H1 (cell line): Measurements from ENCODE around the gene KCNK3. TPM values are rescaled to one million over a fixed set of nuclear protein-coding genes. Genes with fewer than 3 reads are reported as not detected.

Source experiments
- CTCF ChIA-PET: fragments of 300-600 bp; sonication (Branson Sonifier 250); formaldehyde crosslinking; loops from one replicate; lab custom pipeline; 2021; ENCODE audit not compliant: partially characterized antibody; lab: Charles Lee
- POLR2A ChIA-PET: fragments of 300-600 bp; sonication (Branson Sonifier 250); formaldehyde crosslinking; loops from one replicate; lab custom pipeline; 2021; ENCODE audit warnings: inconsistent platforms; ENCODE audit not compliant: partially characterized antibody; lab: Charles Lee
- DNase-seq, 2 experiments: peaks; one replicate each; pipeline versions ENCODE4 v3.0.0 to v3.0.0-alpha.2; 2010 to 2022; ENCODE audit warnings: low spot score in 2 of 2, low read depth in 1 of 2, mixed read lengths in 1 of 2
- FAIRE-seq: peaks from 2 replicates; lab custom pipeline; 2011; peaks lifted over from hg19 to GRCh38; lab: Jason Lieb, UNC
- H2AFZ ChIP-seq: 2 replicates; pipeline ENCODE4 v1.8.1; 2012; ENCODE audit warnings: low read length, inconsistent platforms
- H2AK5ac ChIP-seq: 2 replicates; pipeline ENCODE4 v1.6.1; 2013; ENCODE audit warnings: low read depth, low read length
- H2BK120ac ChIP-seq: replicated peaks from 2 replicates; pipeline ENCODE3; 2013; ENCODE audit warnings: low read depth, low read length, inconsistent platforms
- H2BK12ac ChIP-seq: 2 replicates; pipeline ENCODE4 v1.6.1; 2013; ENCODE audit warnings: low read depth, low read length
- H2BK15ac ChIP-seq: 2 replicates; pipeline ENCODE4 v1.6.1; 2013; ENCODE audit warnings: low read length
- H2BK20ac ChIP-seq: 2 replicates; pipeline ENCODE4 v1.6.1; 2013; ENCODE audit warnings: low read length
- H2BK5ac ChIP-seq: 2 replicates; pipeline ENCODE4 v1.6.1; 2013; ENCODE audit warnings: low read depth, low read length
- H3K14ac ChIP-seq: 2 replicates; pipeline ENCODE4 v1.6.1; 2013; ENCODE audit warnings: inconsistent platforms; ENCODE audit not compliant: insufficient read length
- H3K18ac ChIP-seq: 2 replicates; pipeline ENCODE4 v1.6.1; 2013; ENCODE audit warnings: low read length; ENCODE audit errors: extremely low read depth
- H3K23ac ChIP-seq: 2 replicates; pipeline ENCODE4 v1.6.1; 2013; ENCODE audit warnings: inconsistent platforms; ENCODE audit not compliant: insufficient read length
- H3K23me2 ChIP-seq: 2 replicates; pipeline ENCODE4 v1.6.1; 2013; ENCODE audit warnings: low read depth, low read length
- H3K27ac ChIP-seq: 2 replicates; pipeline ENCODE4 v1.6.1; 2011; ENCODE audit warnings: low read depth, low read length, inconsistent platforms
- H3K27me3 ChIP-seq, 4 experiments: replicated peaks in 1 of 4; 1 replicate in 1 of 4; 2 replicates in 3 of 4; pipeline versions ENCODE4 v1.6.1 to v1.8.1; 2011 to 2013; ENCODE audit warnings: low read length in 3 of 4, mild to moderate bottlenecking in 3 of 4, inconsistent platforms in 2 of 4, mixed read lengths in 2 of 4, moderate library complexity in 1 of 4; ENCODE audit not compliant: control insufficient read depth in 3 of 4, insufficient read depth in 3 of 4; ENCODE audit errors: extremely low read depth in 1 of 4
- H3K36me3 ChIP-seq, 4 experiments: 2 replicates each; pipeline versions ENCODE4 v1.6.1 to v1.8.1; 2011 to 2013; ENCODE audit warnings: mild to moderate bottlenecking in 4 of 4, low read length in 3 of 4, moderate library complexity in 2 of 4, control low read depth in 1 of 4, inconsistent platforms in 1 of 4; ENCODE audit not compliant: insufficient read depth in 4 of 4, control insufficient read depth in 2 of 4
- H3K4ac ChIP-seq: replicated peaks from 2 replicates; pipeline ENCODE3; 2013; ENCODE audit warnings: low read length, low read depth, mixed read lengths, inconsistent platforms; ENCODE audit not compliant: insufficient read length
- H3K4me1 ChIP-seq, 4 experiments: replicated peaks in 1 of 4; 1 replicate in 1 of 4; 2 replicates in 3 of 4; pipeline versions ENCODE4 v1.6.1 to v1.8.1; 2011 to 2013; ENCODE audit warnings: low read length in 3 of 4, inconsistent platforms in 2 of 4, mixed read lengths in 1 of 4; ENCODE audit not compliant: insufficient read depth in 4 of 4, control insufficient read depth in 3 of 4
- H3K4me2 ChIP-seq, 2 experiments: 2 replicates each; pipeline versions ENCODE4 v1.6.1 to v1.8.1; 2011 to 2013; ENCODE audit warnings: low read depth in 2 of 2, low read length in 2 of 2, control low read depth in 1 of 2, inconsistent platforms in 1 of 2, mild to moderate bottlenecking in 1 of 2; ENCODE audit not compliant: insufficient read depth in 1 of 2
- H3K4me3 ChIP-seq, 4 experiments: fragments of 200-600, 300-600 bp in 1 of 4; sonication (generic), shearing (Covaris generic), sonication (Bioruptor Twin) in 1 of 4; 2 replicates each; pipeline versions ENCODE4 v1.5.1 to v1.8.1; 2011 to 2016; ENCODE audit warnings: low read length in 4 of 4, low read depth in 3 of 4, control low read depth in 2 of 4, inconsistent platforms in 2 of 4, mild to moderate bottlenecking in 2 of 4, mixed read lengths in 1 of 4, moderate library complexity in 1 of 4; ENCODE audit not compliant: insufficient read depth in 2 of 4; ENCODE audit errors: extremely low read depth in 1 of 4
- H3K56ac ChIP-seq: replicated peaks from 2 replicates; pipeline ENCODE3; 2013; ENCODE audit warnings: low read depth, mild to moderate bottlenecking, mixed read lengths, low read length, inconsistent platforms; ENCODE audit not compliant: insufficient read length
- H3K79me1 ChIP-seq: 2 replicates; pipeline ENCODE4 v1.6.1; 2013; ENCODE audit warnings: low read depth, low read length, control low read depth
- H3K79me2 ChIP-seq, 2 experiments: 2 replicates each; pipeline versions ENCODE4 v1.6.1 to v1.8.1; 2012 to 2013; ENCODE audit warnings: low read length in 2 of 2, mild to moderate bottlenecking in 2 of 2, inconsistent platforms in 1 of 2; ENCODE audit not compliant: insufficient read depth in 2 of 2, control insufficient read depth in 1 of 2
- H3K9ac ChIP-seq, 4 experiments: replicated peaks in 1 of 4; 1 replicate in 1 of 4; 2 replicates in 3 of 4; pipeline versions ENCODE4 v1.6.1 to v1.8.1; 2011 to 2013; ENCODE audit warnings: low read depth in 3 of 4, low read length in 3 of 4, control low read depth in 2 of 4, mild to moderate bottlenecking in 2 of 4, moderate library complexity in 2 of 4, inconsistent platforms in 1 of 4; ENCODE audit errors: extremely low read depth in 1 of 4
- H3K9me3 ChIP-seq, 2 experiments: 2 replicates each; pipeline versions ENCODE4 v1.6.1 to v1.8.1; 2012 to 2013; ENCODE audit warnings: mild to moderate bottlenecking in 2 of 2, moderate library complexity in 2 of 2, control low read depth in 1 of 2, inconsistent platforms in 1 of 2, low read depth in 1 of 2, low read length in 1 of 2, mixed read lengths in 1 of 2; ENCODE audit not compliant: insufficient read depth in 2 of 2
- H4K20me1 ChIP-seq, 2 experiments: replicated peaks in 1 of 2; 2 replicates each; pipeline versions ENCODE3 to v1.8.1; 2011 to 2013; ENCODE audit warnings: inconsistent platforms in 2 of 2, low read length in 2 of 2, mild to moderate bottlenecking in 1 of 2; ENCODE audit not compliant: insufficient read depth in 2 of 2, control insufficient read depth in 1 of 2
- H4K5ac ChIP-seq: 2 replicates; pipeline ENCODE4 v1.6.1; 2013; ENCODE audit warnings: low read length, low read depth, mixed read lengths, inconsistent platforms; ENCODE audit not compliant: insufficient read length
- H4K8ac ChIP-seq: 2 replicates; pipeline ENCODE4 v1.8.0; 2013; ENCODE audit warnings: mild to moderate bottlenecking, moderate library complexity, low read length, inconsistent platforms; ENCODE audit not compliant: insufficient read depth; ENCODE audit errors: extremely low read depth
- H4K91ac ChIP-seq: replicated peaks from 2 replicates; pipeline ENCODE3; 2013; ENCODE audit warnings: low read length, mixed read lengths, inconsistent platforms; ENCODE audit not compliant: insufficient read length
- ATF2 ChIP-seq: IDR thresholded peaks from 2 replicates; pipeline ENCODE4 v1.6.1; 2012; ENCODE audit warnings: low read length, inconsistent platforms
- CREB1 ChIP-seq: IDR thresholded peaks from 2 replicates; pipeline ENCODE4 v1.6.1; 2012; ENCODE audit warnings: inconsistent platforms
- SIRT6 ChIP-seq: IDR thresholded peaks from one replicate; pipeline ENCODE4 v1.7.1; 2012; ENCODE audit warnings: low read length, inconsistent platforms
- TBP ChIP-seq: IDR thresholded peaks from 2 replicates; pipeline ENCODE4 v1.6.1; 2011; ENCODE audit warnings: low read depth, low read length, improper control_type of control experiment
- WGBS, 2 experiments: shearing (Covaris generic) in 1 of 2; methylation state at CpG; one replicate each; pipeline versions ENCODE4 v1.1.6 to v1.1.7; 2013 to 2015; ENCODE audit warnings: low lambda C conversion rate in 2 of 2, mixed read lengths in 2 of 2, inconsistent platforms in 1 of 2, low coverage in 1 of 2, missing lambda C conversion rate in 1 of 2; ENCODE audit not compliant: insufficient replicate concordance in 2 of 2, insufficient coverage in 1 of 2, insufficient read length in 1 of 2; ENCODE audit errors: extremely low coverage in 1 of 2, missing lambda C conversion rate in 1 of 2; 5-methylcytosine and 5-hydroxymethylcytosine counted together
- polyA plus RNA-seq, 7 experiments: library from polyadenylated mRNA; depleted of rRNA in 3 of 7; stranded (reverse) in 5 of 7; unstranded in 2 of 7; fragments of >200 nt in 5 of 7; fragments of 200-250 nt in 2 of 7; gene quantifications; 1 replicate in 5 of 7; 2 replicates in 1 of 7; 4 replicates in 1 of 7; pipeline versions ENCODE4 v1.2.1 to v1.2.3, GENCODE V29; 2011 to 2013; ENCODE audit warnings: missing spikeins in 2 of 7, mixed read lengths in 2 of 7
- total RNA-seq: library from RNA; stranded (reverse); fragmentation: NEBNext Ultra II Directional; extraction: Animal tissue kit (Norgen Biotek cat#: 25700); gene quantifications from 2 replicates; pipeline ENCODE4 v1.2.1, GENCODE V29; 2021

Gene KCNK3
- total and polyA plus RNA-seq, 2 of the 8 experiments (the other 6 are each of a cell fraction or from before 2014, with no cell fraction given) = 0.29 to 0.30 TPM

- FAIRE-seq = no peak
- Histone ChIP-seq H2AFZ (no peak overlapping the region), H2BK12ac (0 out of 2 replicates have a peak overlapping the region, but pooled peaks have one; percentile 2), H4K8ac (no peak overlapping the region), H2BK5ac (0 out of 2 replicates have a peak overlapping the region, but pooled peaks have one; percentile 35), H3K9me3 (no peaks in the 10 kb centered on the region), H4K5ac (no peak overlapping the region), H3K23me2 (peaks cover 4% of the 10 kb centered on the region; the same call in 1 of the 2 replicates), H3K79me1 (no peaks in the 10 kb centered on the region), H3K4ac (no peak overlapping the region), H3K79me2 (no peaks in the 10 kb centered on the region), H3K4me3 (no peak overlapping the region), H4K91ac (no peak overlapping the region), H3K56ac (no peak overlapping the region), H3K4me2 (no peak overlapping the region), H2BK120ac (no peak overlapping the region)
- no peak for DNase-seq
- TF ChIP-seq SIRT6 (no peak), TBP (no peak), CREB1 (no peak), ATF2 (no peak)
- TF ChIP-seq, all 59 proteins: peak for 0
- no peak overlapping the region for H3K9ac ChIP-seq
- no peaks in the 10 kb centered on the region for H4K20me1 ChIP-seq
- POLR2A ChIA-PET = no interaction called here
- H2BK20ac ChIP-seq = no peak overlapping the region
- H3K23ac ChIP-seq = no peak overlapping the region
- no peaks in the 10 kb centered on the region for H3K36me3 ChIP-seq
- no peak overlapping the region; the same call in 1 of the 2 replicates for H2BK15ac ChIP-seq
- WGBS, 2 experiments = 78% methylated on average over 5 of the region's 5 CpGs; no CpG with 5 or more reads in 1 of the 2 experiments
- H3K18ac ChIP-seq = no peak overlapping the region
- no peak overlapping the region for H3K27ac ChIP-seq
- H3K4me1 ChIP-seq = peaks cover 0 to 9% (median 5%) of the 10 kb centered on the region in 4 experiments; a peak in 6 of 7 replicates
- CTCF ChIA-PET = interaction anchor here (1.1 to 1.5 kb wide), 2 partner anchors 59 to 329 kb away, joined by 3 to 4 read pairs; no protein-coding TSS in a partner anchor
- no peak overlapping the region for H3K14ac ChIP-seq
- peaks cover 0 to 13% (median 9%) of the 10 kb centered on the region in 4 experiments; a peak in 5 of 7 replicates for H3K27me3 ChIP-seq
- H2AK5ac ChIP-seq = no peak overlapping the region
Observed at GRCh38 chr2:26687801-26688200, 4.7 kb upstream of the KCNK3 start.
